GM19467 (cell line): Measurements from ENCODE around the gene EP400.
A peak's percentile ranks its signal among the peaks of the same experiment; 100 is the strongest.

Experiments used
- ATAC-seq: cut with Tn5 transposase; IDR thresholded peaks from one replicate; pipeline ENCODE4 v1.9.1; 2021; ENCODE audit warnings: mild to moderate bottlenecking, moderate library complexity; ENCODE audit not compliant: unreplicated experiment

EP400 gene

GRCh38 chr12:131912518-131913274, 37.0 kb upstream of the EP400 start:
- ATAC-seq, result no peak

- ATAC-seq, result no peak
Observed at GRCh38 chr12:131913666-131914065, 36.1 kb upstream of the EP400 start.

DNA sequence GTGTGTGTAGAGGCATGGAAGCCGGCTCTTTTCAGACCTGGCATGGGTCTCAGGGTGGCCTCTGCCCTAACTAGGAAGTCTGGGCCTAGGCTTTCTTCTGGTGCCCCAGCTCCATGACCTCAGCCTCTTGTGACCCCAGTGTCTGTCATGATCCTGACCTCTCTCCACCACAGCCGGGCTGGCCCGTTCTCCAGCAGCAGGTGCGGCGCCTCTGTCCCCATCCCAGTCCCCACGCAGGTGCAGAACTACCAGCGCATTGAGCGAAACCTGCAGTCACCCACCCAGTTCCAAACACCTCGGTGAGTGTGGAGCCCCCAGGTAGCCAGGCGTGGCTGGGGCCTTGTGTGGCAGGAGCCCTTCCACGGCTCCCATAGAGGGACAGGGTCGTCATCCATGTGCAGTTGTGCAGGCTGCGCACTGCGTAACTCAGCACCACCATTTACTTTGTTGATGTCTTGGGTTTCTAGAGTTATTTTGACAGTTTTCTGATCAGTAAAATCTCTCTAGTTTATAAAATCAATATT, 35.5 kb upstream of the EP400 start:
- no peak for ATAC-seq

GRCh38 chr12:131915000-131915689, 34.6 kb upstream of the EP400 start:
- no peak for ATAC-seq

- ATAC-seq, result no peak
Observed at GRCh38 chr12:131915823-131916222, 33.9 kb upstream of the EP400 start.

- ATAC-seq, result no peak
Observed at GRCh38 chr12:131916306-131917138, 33.2 kb upstream of the EP400 start.

GRCh38 chr12:131917139-131917710, 32.5 kb upstream of the EP400 start:
- ATAC-seq, result no peak

GRCh38 chr12:131917711-131918306, 31.9 kb upstream of the EP400 start:
- no peak for ATAC-seq

DNA sequence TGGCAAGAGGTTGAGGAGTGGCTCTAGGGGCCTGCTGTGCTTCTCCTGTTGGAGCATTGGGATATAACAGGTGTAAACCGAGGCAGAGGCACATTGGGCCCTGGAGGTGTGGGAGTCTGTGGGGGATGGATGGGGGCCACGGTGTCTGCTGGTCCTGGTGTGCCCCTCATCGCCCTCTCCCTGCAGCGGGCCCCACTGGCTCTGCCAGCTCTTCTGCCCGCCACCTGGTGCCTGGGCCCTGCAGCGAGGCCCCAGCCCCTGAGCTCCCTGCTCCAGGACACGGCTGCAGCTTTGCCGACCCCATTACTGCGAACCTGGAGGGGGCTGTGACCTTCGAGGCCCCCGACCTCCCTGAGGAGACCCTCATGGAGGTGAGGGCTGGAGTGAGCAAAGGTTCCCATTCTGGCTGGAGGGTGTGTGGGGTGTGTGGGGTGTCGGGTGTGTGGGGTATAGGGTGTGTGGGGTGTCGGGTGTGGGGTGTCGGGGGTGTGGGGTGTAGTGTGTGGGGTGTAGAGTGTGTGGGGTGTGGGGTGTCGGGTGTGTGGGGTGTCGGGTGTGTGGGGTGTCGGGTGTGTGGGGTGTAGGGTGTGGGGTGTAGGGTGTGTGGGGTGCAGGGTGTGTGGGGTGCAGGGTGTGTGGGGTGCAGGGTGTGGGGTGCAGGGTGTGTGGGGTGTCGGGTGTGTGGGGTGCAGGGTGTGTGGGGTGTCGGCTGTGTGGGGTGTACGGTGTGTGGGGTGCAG, 31.3 kb upstream of the EP400 start:
- ATAC-seq, result no peak

GRCh38 chr12:131919051-131919347, 30.7 kb upstream of the EP400 start:
- ATAC-seq, result no peak

DNA sequence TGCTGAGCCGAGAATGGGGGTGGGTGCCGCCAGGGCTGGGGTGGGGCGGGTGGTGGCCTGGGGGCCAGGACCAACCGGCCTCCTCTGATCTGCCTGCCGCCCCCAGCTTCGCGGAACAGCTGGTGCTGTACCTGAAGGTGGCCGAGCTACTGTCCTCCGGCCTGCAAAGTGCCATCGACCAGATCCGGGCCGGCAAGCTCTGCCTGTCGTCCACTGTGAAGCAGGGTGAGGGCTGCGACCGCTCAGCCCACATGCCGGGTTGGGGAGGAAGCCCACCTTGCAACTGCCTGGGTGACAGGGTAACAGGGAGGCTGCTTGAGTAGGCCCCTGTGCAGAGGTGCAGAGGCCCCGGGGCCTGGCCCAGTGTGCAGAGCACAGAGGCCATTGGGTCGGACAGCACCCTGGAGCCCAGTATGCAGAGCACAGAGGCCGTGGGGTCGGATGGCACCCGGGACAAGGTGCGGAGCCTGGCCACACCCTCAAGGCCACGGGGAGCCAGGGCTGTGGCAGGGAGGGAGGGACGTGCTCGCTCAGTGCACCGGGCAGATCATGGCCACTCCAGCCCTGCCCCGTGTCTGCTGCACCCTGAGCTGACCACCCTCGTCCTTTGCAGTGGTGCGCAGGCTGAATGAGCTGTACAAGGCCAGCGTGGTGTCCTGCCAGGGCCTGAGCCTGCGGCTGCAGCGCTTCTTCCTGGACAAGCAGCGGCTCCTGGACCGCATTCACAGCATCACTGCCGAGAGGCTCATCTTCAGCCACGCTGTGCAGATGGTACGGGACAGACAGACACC, 30.2 kb upstream of the EP400 start:
- no peak for ATAC-seq

DNA sequence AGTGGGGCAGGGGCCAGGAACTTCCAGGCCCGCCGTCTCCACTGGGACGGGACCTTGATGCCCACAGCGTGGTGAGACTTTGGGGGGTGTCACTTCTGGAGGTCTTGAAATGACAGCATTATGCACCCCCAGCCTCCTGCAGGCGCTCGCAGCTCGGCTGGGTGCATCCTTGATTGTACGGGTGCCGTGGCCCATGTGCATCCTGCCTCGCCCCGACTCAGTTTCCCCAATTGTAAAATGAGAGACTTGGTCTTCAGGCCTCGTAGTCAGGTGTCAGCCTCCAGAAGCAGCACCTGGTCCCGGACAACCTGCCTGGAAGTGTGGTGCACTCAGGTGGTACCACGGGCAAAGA, 29.6 kb upstream of the EP400 start:
- ATAC-seq, result no peak

DNA sequence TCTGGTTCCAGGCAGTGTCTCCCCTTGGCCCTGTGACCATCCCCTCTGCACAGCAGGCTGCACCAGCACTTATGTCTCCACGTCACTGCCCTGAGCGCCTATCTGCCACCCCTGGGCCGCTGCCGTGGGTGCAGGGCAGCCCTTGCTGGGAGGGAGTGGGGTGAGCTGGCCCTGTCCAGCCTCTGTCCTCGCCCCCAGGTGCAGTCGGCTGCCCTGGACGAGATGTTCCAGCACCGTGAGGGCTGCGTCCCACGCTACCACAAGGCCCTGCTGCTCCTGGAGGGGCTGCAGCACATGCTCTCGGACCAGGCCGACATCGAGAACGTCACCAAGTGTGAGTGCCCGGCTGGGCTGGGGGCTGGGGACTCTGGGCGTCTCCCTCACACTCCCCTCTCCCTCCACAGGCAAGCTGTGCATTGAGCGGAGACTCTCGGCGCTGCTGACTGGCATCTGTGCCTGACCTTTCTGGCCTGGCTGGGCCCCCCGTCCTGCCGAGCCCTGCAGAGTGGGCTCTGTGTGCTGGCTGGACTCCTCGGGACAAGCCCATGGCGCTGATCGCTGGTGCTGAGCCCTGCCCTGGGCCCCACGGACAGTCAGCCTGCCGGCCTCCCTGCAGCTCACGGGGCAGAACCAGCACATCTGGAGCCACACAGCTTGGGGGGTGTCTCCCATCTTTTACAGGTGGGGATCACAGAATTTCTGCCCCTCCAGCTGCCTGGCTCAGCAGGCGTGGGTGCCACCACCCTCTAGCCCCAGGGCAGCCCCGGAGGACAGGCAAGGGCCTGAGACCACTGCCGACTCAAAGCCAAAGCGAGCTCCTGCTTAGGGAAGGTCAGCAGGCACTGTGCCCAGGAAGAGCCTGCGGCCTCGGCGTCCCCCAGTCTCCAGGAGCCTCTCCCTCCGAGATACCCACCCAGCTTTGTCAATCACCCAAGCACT, 28.6 kb upstream of the EP400 start:
- ATAC-seq, result no peak

GRCh38 chr12:131921866-131922769, 27.6 kb upstream of the EP400 start:
- no peak for ATAC-seq

DNA sequence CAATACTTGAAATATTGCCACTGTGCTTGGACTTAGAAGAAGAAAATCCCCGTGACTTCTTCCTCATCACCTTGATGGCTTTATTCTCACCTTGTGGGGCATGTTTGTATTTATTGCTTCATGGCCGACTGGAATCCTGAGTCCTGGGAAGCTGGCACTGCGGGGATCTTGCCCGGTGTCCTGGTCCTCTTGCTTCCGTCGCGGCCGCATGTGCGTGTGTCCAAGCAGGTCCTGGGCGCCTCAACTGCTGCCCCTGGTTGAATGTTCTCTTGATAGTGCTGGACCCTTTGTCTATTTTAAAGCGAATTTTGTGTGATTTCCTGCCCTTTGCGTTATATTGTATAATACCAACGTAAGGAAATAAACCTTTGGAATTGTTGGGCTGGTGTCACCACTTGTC, 27.0 kb upstream of the EP400 start:
- no peak for ATAC-seq

DNA sequence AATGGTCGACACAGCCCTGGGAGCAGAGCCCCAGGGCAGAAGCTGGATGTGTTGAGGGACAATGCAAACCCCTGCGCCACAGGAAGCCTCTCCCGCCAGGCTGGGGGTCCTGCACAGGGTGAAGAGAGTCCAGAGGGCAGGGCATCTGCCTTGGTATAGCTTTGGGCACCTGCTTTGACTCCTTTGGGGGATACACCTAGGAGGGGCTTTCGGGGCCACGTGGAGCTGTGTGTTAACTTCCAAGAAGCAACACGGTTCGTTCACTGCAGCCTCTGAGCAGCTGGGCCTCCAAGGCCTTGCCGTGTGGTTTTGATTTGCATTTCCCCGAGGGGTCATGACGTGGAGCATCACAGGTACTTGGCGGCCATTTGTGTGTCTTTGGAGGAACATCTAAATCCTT, 26.5 kb upstream of the EP400 start:
- peak; percentile 68 for ATAC-seq
